Neutrophil (primary cell): ENCODE data around the gene AMIGO1.

Source experiments
- H3K27ac ChIP-seq: fragments of 200-600 bp; sonication (generic); 2 replicates; pipeline ENCODE4 v1.5.1; 2016; ENCODE audit warnings: mild to moderate bottlenecking, moderate library complexity
- H3K27me3 ChIP-seq: fragments of 200-600 bp; sonication (generic); 2 replicates; pipeline ENCODE4 v1.6.0; 2016; ENCODE audit warnings: mild to moderate bottlenecking
- H3K36me3 ChIP-seq: fragments of 200-600 bp; sonication (generic); 2 replicates; pipeline ENCODE4 v1.5.1; 2017
- H3K4me1 ChIP-seq, 2 experiments: fragments of 200-600 bp in 1 of 2; sonication (generic) in 1 of 2; 1 replicate in 1 of 2; 2 replicates in 1 of 2; pipeline versions ENCODE4 v1.5.1 to v1.6.1; 2013 to 2016; ENCODE audit warnings: low read depth in 1 of 2, low read length in 1 of 2, mild to moderate bottlenecking in 1 of 2, moderate library complexity in 1 of 2; ENCODE audit not compliant: control insufficient read depth in 1 of 2, insufficient read depth in 1 of 2
- H3K4me3 ChIP-seq, 2 experiments: fragments of 200-600 bp in 1 of 2; sonication (generic) in 1 of 2; 1 replicate in 1 of 2; 2 replicates in 1 of 2; pipeline ENCODE4 v1.5.1; 2013 to 2016; ENCODE audit warnings: low read depth in 1 of 2, low read length in 1 of 2, mild to moderate bottlenecking in 1 of 2, moderate library complexity in 1 of 2
- H3K9me3 ChIP-seq: fragments of 200-600 bp; sonication (generic); 2 replicates; pipeline ENCODE4 v1.5.1; 2016
- TF ChIP-seq, protein P1 (sequence below): fragments of 200-600 bp; sonication (generic); IDR thresholded peaks from 2 replicates; pipeline ENCODE4 v1.5.1; 2016; ENCODE audit warnings: antibody characterized with exemption

Gene AMIGO1

DNA sequence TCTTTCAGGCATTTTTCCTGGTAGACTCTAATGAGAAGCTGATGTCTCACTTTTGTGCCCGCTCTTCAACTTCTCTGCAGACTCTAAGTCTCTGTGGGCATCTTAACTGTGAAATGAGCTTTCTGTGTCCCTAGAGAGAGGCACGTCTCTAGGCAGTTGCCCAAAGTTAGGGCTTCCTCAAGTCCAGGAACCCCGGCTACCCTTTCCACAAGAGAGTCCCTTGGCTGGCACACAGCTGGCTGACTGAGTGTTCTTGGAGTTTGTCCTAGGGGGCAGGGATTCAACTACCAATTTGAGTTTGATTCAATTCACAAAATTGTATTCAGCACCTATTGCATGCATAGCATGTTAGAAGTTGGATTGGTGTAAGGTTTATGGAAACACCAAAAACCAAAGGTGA, 31.6 kb upstream of the AMIGO1 start:
- Histone ChIP-seq H3K27me3 (no peaks in the 10 kb centered on the region), H3K27ac (no peak overlapping the region), H3K9me3 (no peaks in the 10 kb centered on the region), H3K36me3 (no peaks in the 10 kb centered on the region), H3K4me1 (peaks cover 0 to under 1% of the 10 kb centered on the region in 2 experiments), H3K4me3 (no peak overlapping the region)
- TF ChIP-seq, protein P1, sequence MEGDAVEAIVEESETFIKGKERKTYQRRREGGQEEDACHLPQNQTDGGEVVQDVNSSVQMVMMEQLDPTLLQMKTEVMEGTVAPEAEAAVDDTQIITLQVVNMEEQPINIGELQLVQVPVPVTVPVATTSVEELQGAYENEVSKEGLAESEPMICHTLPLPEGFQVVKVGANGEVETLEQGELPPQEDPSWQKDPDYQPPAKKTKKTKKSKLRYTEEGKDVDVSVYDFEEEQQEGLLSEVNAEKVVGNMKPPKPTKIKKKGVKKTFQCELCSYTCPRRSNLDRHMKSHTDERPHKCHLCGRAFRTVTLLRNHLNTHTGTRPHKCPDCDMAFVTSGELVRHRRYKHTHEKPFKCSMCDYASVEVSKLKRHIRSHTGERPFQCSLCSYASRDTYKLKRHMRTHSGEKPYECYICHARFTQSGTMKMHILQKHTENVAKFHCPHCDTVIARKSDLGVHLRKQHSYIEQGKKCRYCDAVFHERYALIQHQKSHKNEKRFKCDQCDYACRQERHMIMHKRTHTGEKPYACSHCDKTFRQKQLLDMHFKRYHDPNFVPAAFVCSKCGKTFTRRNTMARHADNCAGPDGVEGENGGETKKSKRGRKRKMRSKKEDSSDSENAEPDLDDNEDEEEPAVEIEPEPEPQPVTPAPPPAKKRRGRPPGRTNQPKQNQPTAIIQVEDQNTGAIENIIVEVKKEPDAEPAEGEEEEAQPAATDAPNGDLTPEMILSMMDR: no peak

DNA sequence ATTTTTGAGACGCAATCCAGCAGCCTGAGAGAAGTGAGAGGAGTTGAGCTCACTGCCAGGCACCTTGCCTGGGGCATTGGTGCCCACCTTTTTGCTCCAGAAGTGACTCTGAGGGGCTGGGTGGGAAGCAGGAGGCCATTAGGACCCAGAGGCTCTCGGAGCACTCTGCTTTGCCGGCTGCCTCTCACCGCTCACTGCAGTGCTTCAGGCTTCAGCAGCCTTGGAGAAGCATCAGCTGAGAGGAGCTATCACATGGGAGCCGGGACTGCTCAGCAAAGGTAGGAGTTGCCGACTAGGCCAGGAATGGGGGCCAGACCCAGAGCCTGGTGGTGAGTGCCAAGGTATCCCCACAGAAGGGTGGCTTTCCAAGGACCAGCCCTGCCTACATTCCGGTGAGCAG, 30.1 kb upstream of the AMIGO1 start, which contains the start of gene GPR61:
Gene GPR61 (plus strand): TSS at position 197 of the 400 bp plus-strand sequence. CDS start 3,151 bp downstream, outside the sequence.
- Histone ChIP-seq H3K36me3 (no peaks in the 10 kb centered on the region), H3K4me1 (no peaks in the 10 kb centered on the region), H3K27me3 (no peaks in the 10 kb centered on the region), H3K9me3 (no peaks in the 10 kb centered on the region), H3K27ac (no peak within 1 kb of the TSS), H3K4me3 (no peak within 1 kb of the TSS)
- TF ChIP-seq, protein P1: no peak

DNA sequence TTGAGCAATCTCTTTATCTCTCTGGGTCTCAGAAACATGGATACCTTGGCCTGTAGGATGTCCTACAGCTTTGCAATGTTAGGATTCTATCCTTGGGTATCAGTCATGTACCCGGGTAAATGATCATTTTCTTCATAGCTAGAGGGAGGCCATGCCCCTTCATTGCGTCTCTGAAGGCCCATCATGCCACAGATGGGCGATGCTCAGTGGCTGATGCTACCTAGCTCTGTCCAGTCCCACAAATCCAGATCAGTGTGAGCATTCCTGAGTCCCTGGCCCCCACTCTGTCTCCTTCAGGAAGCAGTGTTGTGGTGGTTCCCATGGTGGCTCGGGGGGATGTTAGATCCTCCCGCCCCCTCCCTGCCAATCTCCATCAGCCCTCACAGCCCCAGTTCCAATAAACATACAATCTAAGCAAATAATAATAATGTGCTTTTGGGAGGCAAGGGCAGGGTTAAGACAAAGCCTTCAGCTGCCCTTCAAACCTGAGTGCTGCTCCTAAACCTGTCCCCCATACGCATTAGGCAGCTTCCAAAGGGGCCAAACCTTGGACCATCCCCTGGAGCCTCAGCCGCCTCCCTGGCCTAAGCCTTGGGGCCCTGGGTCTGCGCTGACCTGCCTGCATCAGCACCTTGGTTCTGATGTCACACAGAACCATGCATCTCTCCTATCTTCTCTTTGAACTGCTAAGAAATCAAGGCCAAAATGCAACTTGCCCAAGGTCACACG, 29.5 kb upstream of the AMIGO1 start:
- Histone ChIP-seq H3K36me3 (no peaks in the 10 kb centered on the region), H3K9me3 (no peaks in the 10 kb centered on the region), H3K27me3 (no peaks in the 10 kb centered on the region), H3K4me3 (no peak overlapping the region), H3K27ac (no peak overlapping the region), H3K4me1 (no peaks in the 10 kb centered on the region)
- TF ChIP-seq, protein P1: no peak

DNA sequence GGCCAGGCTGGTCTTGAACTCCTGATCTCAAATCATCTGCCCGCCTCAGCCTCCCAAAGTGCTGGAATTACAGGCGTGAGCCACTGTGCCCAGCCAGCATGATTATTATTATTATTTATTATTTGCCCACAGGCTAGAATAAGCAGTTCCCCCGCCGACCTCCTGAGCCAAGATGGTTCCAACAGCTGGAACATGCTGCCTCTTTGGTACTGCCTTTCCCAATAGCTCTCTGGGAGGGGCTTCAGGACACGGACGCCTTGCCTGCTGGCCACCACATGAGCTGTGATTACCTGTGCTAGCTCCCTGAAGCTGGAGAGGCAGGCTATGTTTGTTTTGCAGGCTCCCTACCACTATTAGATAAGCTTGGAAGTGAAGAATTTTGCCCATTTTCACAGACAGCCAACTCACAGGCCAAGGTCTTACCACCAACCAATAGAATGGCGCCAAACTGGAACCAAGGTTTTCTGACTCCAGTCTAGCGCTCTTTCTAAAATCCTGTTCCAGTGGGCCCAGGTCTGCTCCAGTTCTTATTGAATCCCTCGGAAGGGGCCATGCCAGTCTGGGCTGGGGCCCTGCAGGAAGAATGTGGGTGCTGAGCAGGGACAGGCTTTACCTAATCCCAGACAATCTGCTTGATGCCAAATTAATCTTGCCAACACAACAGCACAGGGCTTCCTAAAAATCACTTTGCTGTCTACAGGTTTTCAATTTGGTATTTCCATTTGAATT, 28.1 kb upstream of the AMIGO1 start:
- no peak overlapping the region for H3K27ac ChIP-seq
- no peaks in the 10 kb centered on the region for H3K27me3 ChIP-seq
- no peak overlapping the region for H3K4me3 ChIP-seq
- TF ChIP-seq, protein P1: no peak
- H3K4me1 ChIP-seq: peaks cover 3% of the 10 kb centered on the region in 2 experiments
- H3K9me3 ChIP-seq: no peaks in the 10 kb centered on the region
- H3K36me3 ChIP-seq: no peaks in the 10 kb centered on the region

DNA sequence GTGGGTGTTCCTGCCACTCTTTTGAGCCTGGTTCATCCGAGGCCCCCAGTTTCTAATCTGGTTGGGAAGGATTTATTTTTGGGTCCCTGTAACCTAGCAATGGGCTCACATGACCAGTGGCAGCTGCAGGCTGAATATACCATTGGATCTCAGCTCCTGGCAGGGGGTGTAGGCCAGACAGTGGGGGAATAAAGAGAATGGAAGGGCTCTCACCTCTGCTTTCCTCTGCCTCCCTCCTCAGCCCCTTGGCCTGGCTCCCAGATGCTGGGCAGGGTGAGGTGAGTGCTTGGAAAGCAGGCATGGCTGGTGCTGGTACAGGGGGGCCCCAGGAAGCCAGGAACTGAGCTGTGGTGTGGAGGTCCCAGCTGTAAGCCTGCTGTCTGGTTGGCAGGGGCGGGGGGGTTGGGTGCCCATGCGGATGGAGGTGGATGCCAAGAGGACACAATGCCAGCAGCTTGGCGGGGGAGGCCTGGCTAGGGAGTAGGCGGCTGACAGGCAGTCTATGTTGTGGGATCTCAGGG, 26.5 kb upstream of the AMIGO1 start:
- no peak overlapping the region for H3K4me3 ChIP-seq
- H3K27me3 ChIP-seq: no peaks in the 10 kb centered on the region
- peaks cover 9% of the 10 kb centered on the region in 2 experiments for H3K4me1 ChIP-seq
- TF ChIP-seq, protein P1: no peak
- no peaks in the 10 kb centered on the region for H3K36me3 ChIP-seq
- no peak overlapping the region for H3K27ac ChIP-seq
- H3K9me3 ChIP-seq: no peaks in the 10 kb centered on the region
